ENCODE measurements around the gene SPAG9.

The SPAG9 gene

DNA sequence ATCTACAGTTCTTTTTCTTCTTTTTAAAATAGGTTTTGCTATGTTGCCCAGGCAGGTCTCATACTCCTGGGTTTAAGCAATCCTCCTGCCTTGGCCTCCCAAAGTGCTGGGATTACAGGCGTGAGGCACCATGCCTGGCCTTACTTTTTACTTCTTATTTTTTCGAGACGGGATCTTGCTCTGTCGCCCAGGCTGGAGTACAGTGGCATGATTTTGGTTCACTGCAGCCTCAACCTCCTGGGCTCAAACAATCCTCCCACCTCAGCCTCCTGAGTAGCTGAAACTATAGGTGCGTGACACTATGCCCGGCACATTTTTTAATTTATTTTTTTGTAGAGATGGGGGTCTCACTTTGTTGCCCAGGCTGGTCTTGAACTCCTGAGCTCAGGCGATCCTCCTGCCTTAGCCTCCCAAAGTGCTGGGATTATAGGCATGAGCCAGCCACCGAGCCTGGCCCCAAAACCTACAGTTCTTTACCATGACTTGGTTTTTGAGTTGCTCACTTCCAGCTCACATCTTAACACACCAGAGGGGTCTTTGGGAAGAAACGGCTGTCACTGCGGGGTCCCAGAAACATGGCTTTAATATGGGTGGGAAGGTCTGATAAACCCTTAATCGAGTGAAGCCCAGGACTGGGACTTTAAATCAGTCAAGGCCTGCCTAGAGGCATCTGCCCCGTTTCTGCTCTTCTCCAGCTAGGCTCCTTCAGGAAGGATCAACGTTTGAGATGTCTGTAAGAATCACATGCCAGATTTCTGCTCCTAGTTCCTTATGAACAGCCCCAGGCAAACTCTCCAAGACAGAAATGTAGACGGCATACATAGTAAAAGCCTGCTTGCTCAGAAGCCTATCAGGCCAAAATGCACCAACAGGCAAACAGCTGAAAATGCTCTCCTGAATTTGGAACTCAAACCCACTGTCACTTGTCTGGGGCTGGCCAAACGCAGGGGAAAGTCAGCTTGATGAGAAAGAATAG, 162.8 kb downstream of the SPAG9 start:
- TF ChIP-seq, protein P1, sequence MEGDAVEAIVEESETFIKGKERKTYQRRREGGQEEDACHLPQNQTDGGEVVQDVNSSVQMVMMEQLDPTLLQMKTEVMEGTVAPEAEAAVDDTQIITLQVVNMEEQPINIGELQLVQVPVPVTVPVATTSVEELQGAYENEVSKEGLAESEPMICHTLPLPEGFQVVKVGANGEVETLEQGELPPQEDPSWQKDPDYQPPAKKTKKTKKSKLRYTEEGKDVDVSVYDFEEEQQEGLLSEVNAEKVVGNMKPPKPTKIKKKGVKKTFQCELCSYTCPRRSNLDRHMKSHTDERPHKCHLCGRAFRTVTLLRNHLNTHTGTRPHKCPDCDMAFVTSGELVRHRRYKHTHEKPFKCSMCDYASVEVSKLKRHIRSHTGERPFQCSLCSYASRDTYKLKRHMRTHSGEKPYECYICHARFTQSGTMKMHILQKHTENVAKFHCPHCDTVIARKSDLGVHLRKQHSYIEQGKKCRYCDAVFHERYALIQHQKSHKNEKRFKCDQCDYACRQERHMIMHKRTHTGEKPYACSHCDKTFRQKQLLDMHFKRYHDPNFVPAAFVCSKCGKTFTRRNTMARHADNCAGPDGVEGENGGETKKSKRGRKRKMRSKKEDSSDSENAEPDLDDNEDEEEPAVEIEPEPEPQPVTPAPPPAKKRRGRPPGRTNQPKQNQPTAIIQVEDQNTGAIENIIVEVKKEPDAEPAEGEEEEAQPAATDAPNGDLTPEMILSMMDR (IDR thresholded peaks at IDR 0.05; ENCODE audit: insufficient read depth, missing control alignments): no peak
- no peak for FAIRE-seq

DNA sequence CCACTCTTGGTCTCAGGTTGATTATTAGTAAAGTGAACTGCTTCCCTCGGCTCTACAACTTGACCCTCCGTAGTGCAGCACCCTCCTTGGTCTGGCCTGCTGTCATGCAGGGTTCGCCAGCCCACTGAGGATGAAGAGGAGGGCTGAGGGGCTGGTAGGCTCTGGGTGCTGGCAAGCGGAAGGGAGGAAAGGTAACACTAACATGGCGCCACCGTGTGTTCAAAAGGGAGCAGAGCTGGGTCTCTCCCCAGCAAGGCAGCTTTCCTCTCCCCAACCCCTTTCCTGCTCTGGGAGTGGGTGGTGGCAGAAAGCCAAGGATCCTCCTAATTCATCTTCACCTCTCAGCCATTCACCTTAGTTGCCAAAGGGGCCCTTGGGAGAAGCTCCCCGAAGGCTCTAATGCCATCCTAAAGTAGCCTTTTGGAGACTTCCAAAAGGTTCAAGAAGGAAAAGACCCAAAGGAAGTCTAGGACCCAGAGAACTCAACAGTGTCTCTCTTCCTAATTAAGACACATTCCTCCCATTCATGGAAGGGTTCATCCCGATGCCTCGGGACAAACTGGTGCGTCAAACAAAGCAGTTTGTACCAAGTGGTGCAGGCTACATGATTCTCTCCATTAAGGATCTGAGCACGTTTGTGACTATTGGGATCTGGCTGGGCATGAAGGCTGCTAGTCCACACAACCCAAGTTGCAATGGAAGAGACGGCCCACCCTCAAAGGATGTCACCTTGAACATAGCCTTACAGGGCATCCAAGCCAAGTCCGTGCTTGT, 163.7 kb downstream of the SPAG9 start:
- TF ChIP-seq, protein P1 (IDR thresholded peaks at IDR 0.05; ENCODE audit: insufficient read depth, missing control alignments): peak; percentile 94
- DNase-seq (ENCODE audit: insufficient read length, low spot score): peak; percentile 45

More for the DNA sequence above, 162.8 kb downstream of the SPAG9 start:
- DNase-seq (ENCODE audit: insufficient read length, low spot score): no peak

DNA sequence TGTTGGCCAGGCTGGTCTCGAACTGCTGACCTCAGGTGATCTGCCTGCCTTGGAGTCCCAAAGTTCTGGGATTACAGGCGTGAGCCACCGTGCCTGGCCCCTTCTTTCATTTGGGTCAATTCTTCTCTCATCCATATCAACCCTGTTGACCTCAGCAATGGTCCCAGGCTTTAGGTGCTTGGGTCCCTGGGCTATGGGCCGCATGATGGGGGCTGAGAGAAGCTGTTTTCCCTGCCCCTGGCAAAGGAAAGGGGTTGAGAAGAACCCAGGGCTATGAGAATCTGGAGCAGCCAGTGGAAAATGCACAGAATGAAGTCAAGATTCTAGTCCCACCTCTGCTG, 164.3 kb downstream of the SPAG9 start:
- DNase-seq (ENCODE audit: insufficient read length, low spot score) (no peak), FAIRE-seq (no peak)
- TF ChIP-seq, protein P1 (IDR thresholded peaks at IDR 0.05; ENCODE audit: insufficient read depth, missing control alignments): no peak

More for the DNA sequence above, 163.7 kb downstream of the SPAG9 start:
- no peak for FAIRE-seq

DNA sequence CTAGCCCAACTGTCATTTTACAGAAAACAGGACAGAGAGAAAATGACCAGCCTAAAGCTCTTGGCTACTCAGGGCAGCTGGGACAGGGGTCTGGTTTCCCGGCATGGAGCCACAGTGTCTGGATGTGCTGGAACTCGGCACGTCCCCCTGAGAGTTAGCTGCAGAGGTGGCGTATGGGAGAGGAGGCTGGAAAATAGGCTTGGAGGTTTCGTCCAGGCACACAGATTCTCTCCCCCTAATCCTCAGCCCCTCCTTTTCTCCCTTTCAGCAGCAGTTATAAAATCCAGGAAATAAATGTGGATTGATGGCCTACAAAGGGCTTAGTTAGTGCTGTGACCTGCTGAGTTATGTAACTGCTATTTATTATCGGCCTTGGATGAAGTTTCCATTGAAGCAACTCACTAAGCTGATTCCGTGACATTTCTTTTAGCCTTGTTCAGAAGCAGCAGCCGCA, 165.0 kb downstream of the SPAG9 start:
- TF ChIP-seq, protein P1 (IDR thresholded peaks at IDR 0.05; ENCODE audit: insufficient read depth, missing control alignments): no peak
- peak; percentile 51 for DNase-seq (ENCODE audit: insufficient read length, low spot score)
- peak; percentile 6 for FAIRE-seq

DNA sequence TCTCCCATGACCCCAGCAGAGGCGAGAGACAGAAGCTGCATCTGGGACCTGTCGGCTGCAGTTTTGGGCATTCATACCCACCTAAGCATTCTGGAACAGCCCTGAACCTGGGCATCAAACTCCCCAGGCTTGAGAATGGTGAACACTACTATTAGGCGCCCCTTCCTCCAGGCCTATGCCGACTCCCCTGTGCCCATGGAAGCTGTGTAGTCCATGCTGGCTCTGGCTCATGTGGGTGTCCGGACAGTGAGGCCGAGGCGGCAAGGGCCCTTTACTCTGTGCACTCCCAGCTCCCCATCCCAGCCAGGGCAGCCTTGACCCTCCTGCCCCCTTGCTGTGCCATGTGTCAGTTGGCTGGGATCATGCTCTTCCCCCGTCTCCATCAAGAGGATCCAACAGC, 165.5 kb downstream of the SPAG9 start:
- DNase-seq (ENCODE audit: insufficient read length, low spot score): no peak
- FAIRE-seq: no peak
- TF ChIP-seq, protein P1 (IDR thresholded peaks at IDR 0.05; ENCODE audit: insufficient read depth, missing control alignments): no peak

DNA sequence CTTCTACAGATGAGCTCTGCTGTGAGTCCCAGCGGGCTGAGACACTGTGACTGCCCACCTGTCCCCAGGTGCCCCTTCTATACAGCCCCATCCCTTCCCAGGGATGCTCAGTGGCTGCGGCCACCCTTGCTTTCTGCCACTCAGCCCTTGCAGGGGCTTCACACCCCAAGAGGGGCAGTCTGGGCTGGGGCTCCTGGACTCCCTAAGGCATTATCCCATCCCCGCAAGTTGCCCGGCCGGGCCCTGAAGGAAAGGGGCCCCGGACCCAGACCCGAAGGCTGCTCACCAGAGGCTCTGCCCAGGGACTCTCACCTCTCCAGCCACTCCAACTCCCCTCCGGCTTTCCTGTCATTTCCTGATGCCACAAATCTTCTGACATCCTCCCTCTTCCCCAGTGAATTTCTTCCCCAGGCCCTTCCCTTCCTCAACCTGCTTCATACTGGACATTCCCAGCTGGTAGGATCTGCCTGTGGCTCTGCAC, 166.0 kb downstream of the SPAG9 start:
- FAIRE-seq: no peak
- no peak for DNase-seq (ENCODE audit: insufficient read length, low spot score)
- TF ChIP-seq, protein P1 (IDR thresholded peaks at IDR 0.05; ENCODE audit: insufficient read depth, missing control alignments): no peak

Measured in D721Med (cell line).